Testis (tissue), 3 donors: Measurements from ENCODE around the gene C14orf93. TPM values are rescaled to one million over a fixed set of nuclear protein-coding genes. Genes with fewer than 3 reads are reported as not detected.

Experiments
- DNase-seq: peaks from one replicate; pipeline ENCODE4 v3.0.0-alpha.2; 2019
- H3K27ac ChIP-seq, 2 donors: fragments of 200-600 bp; sonication (generic); one replicate each; pipeline ENCODE4 v1.5.1; 2019
- H3K27me3 ChIP-seq: fragments of 200-600 bp; sonication (generic); one replicate; pipeline ENCODE4 v1.5.1; 2019
- H3K36me3 ChIP-seq: fragments of 200-600 bp; sonication (generic); one replicate; pipeline ENCODE4 v1.5.1; 2017; ENCODE audit warnings: low read depth; ENCODE audit errors: missing control alignments
- H3K4me1 ChIP-seq: fragments of 200-600 bp; sonication (generic); one replicate; pipeline ENCODE4 v1.5.1; 2019
- H3K4me3 ChIP-seq, 2 donors: fragments of 200-600 bp; sonication (generic); one replicate each; pipeline ENCODE4 v1.5.1; 2017 to 2019
- H3K9me3 ChIP-seq: fragments of 200-600 bp; sonication (generic); one replicate; pipeline ENCODE4 v1.5.1; 2017
- POLR2A ChIP-seq: fragments of 450-650 bp; IDR thresholded peaks from one replicate; pipeline ENCODE4 v1.6.1; 2017; ENCODE audit warnings: antibody characterized with exemption, mild to moderate bottlenecking, moderate library complexity
- WGBS, 2 donors: methylation state at CpG; one replicate each; pipeline ENCODE4 v1.1.5; 2018; 5-methylcytosine and 5-hydroxymethylcytosine counted together
- intact Hi-C: fragments of 100-400 bp; cut with DNase I; formaldehyde crosslinking; loops from one replicate; pipeline ENCODE4 v1.15.1; 2023; ENCODE audit warnings: low total_unique reads
- polyA plus RNA-seq: library from polyadenylated mRNA; stranded (reverse); fragments of 350-450 nt; fragmentation: Illumina TruSeq; extraction: RNeasy Lipid Tissue Mini Kit (QIAGEN cat#74804); gene quantifications from one replicate; pipeline ENCODE4 v1.2.3, GENCODE V29; 2014; ENCODE audit warnings: low read depth, low replicate concordance; ENCODE audit not compliant: insufficient read depth
- total RNA-seq, 2 donors: library from RNA; depleted of rRNA; stranded (reverse); fragments of >200 nt; gene quantifications; one replicate each; pipeline ENCODE4 v1.2.3, GENCODE V29; 2016
- TF ChIP-seq, protein P1 (sequence below), 3 experiments: fragments of 450-650 bp in 2 of 3; fragments of 200-600 bp in 1 of 3; sonication (generic) in 1 of 3; IDR thresholded peaks; one replicate each; pipeline ENCODE4 v1.5.1; 2016 to 2019; ENCODE audit warnings: antibody characterized with exemption in 3 of 3, mild to moderate bottlenecking in 2 of 3, moderate library complexity in 1 of 3

C14orf93 gene
- total and polyA plus RNA-seq, 3 donors from 2014 or later: 4.5 to 17.5 (median 12.5) TPM

DNA sequence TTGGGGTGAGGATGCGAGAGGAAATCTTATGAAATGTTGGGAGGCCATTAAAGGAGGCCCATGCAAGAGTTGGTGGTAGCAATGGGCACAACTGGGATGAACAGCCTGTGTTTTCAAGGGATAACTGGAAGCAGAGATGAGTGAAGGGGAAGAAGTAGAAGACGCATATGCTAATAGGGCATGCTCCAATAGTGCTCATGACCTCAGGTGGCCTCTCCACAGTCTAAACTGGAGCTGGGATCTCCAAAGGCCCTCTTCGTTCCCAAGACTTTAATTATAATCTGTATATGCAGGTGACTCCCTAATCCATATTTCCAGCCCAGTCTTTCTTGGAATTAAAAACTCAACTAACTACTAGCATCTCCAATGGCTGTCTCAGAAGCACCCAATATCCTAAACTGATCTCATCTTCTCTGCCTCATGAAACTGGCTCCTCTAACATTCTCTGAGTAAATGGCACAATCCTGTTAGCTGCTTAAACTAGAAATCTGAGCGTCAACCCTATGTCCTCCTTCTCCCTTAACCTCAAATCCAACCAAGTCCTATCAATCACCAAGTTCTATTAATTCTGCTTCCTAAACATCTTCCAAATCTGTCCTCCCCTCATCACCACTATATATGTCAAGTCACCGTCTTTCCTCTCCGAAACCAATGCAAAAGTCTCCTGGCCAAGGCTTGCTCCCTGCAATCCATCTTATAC lies 24.8 kb downstream of the C14orf93 start:
- Histone ChIP-seq H3K27me3 (no peaks in the 10 kb centered on the region), H3K4me1 (peaks cover 3% of the 10 kb centered on the region), H3K36me3 (no peaks in the 10 kb centered on the region), H3K27ac (no peak overlapping the region), H3K4me3 (no peak overlapping the region), H3K9me3 (no peaks in the 10 kb centered on the region)
- DNase-seq: no peak
- no peak for TF ChIP-seq POLR2A
- TF ChIP-seq, protein P1, sequence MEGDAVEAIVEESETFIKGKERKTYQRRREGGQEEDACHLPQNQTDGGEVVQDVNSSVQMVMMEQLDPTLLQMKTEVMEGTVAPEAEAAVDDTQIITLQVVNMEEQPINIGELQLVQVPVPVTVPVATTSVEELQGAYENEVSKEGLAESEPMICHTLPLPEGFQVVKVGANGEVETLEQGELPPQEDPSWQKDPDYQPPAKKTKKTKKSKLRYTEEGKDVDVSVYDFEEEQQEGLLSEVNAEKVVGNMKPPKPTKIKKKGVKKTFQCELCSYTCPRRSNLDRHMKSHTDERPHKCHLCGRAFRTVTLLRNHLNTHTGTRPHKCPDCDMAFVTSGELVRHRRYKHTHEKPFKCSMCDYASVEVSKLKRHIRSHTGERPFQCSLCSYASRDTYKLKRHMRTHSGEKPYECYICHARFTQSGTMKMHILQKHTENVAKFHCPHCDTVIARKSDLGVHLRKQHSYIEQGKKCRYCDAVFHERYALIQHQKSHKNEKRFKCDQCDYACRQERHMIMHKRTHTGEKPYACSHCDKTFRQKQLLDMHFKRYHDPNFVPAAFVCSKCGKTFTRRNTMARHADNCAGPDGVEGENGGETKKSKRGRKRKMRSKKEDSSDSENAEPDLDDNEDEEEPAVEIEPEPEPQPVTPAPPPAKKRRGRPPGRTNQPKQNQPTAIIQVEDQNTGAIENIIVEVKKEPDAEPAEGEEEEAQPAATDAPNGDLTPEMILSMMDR (IDR thresholded peaks at IDR 0.05): no peak
- intact Hi-C loops: loop anchor here (5.0 kb wide), 1 partner anchor 72 kb away; the partner anchor contains the start of gene CDH24
- 87 to 91% methylated on average over 6 of the region's 6 CpGs for WGBS, 2 donors

DNA sequence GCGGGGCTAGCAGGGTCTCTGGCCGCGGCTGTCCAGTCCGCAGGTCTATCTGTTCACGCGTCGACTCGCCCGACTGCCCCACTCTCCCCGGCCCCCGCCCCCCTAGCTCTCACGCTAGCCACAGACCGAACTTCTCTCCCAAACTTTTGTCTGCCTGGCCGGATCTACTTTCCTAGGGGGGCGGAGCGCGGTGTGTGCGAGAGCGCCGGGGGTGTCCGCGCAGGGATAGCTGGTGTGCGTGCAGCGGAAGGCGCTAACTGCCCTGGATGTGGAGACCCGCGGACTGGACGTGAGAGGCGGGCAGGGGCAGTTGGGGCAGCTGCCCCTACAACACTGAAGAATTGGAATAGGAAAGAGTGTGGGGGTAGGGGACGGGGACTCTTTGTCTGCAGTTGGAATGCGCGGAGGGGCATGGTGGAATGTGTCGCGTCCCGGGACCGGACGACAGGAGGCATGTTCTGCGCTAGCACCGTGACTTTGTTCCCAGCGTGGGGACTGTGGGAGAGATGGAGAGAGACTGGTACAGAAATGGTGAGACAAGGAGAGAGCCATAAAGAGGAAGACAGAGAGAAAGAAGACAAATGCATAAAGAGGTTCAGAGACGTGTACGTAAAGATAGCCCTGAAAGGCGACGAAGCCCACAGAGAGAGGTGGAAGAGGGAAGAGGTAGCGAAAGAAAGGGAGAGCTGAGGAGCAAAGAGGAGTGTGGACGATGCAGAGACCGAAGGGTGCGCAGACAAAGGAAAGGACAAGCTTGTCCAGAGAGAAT lies 27.3 kb downstream of the C14orf93 start, which contains the start of gene AJUBA:
TSS of gene AJUBA (minus strand) at position 75 of the 769 bp plus-strand sequence. CDS start 285 bp downstream, outside the sequence.
- H3K4me1 ChIP-seq: peaks cover 12% of the 10 kb centered on the region
- intact Hi-C loops: no loop called here
- WGBS, 2 donors: 0 to 1% methylated on average over 31 to 35 of the region's 48 CpGs

DNA sequence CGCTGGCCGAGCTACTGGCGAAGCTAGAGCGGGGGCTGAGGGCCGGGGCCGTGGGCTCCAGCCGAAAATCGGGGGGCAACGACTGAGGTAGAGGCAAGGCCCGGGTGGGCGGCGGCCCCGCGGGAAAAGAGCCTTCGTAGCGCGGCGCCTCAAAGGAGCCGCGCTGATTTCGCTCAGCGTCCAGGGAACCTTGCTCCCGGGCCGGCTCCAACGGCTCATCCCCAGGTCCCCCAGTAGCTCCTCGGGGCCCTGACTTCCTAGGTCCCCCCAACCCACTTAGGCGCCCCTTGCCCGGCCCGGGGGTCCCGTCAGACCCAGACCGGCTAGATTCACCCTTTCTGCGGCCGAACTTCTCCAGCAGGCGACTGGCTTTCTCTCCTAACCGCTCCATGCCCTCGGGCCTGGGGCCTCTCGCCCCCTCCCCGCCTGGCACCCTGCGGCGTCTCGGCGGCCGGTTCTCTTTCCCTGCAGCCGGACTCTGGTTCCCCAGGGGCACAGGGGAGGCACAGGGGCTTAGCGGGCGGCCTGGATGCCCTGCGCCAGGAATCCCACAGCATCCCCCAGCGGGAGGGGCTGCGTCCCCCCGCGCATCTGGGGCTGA lies 28.0 kb downstream of the C14orf93 start:
- Histone ChIP-seq H3K27me3 (no peaks in the 10 kb centered on the region), H3K4me1 (peaks cover 14% of the 10 kb centered on the region), H3K36me3 (no peaks in the 10 kb centered on the region), H3K9me3 (no peaks in the 10 kb centered on the region), H3K4me3 (peak overlapping the region; percentile 63 to 75), H3K27ac (peak overlapping the region; percentile 36 to 75)
- WGBS, 2 donors: 0% methylated on average over 41 of the region's 51 CpGs; no CpG with 5 or more reads in 1 of the 2 donors
- TF ChIP-seq, protein P1 (IDR thresholded peaks at IDR 0.05): no peak
- no peak for TF ChIP-seq POLR2A
- intact Hi-C loops: no loop called here
- no peak for DNase-seq

More for the DNA sequence above, 27.3 kb downstream of the C14orf93 start, which contains the start of gene AJUBA:
- TF ChIP-seq, protein P1 (IDR thresholded peaks at IDR 0.05): peak in 1 of 3 experiments; percentile 21
- no peak for TF ChIP-seq POLR2A
- peak within 1 kb of the TSS; percentile 36 to 75 for H3K27ac ChIP-seq
- H3K27me3 ChIP-seq: no peaks in the 10 kb centered on the region
- peak; percentile 93 for DNase-seq
- peak within 1 kb of the TSS; percentile 63 to 75 for H3K4me3 ChIP-seq
- H3K9me3 ChIP-seq: no peaks in the 10 kb centered on the region
- no peaks in the 10 kb centered on the region for H3K36me3 ChIP-seq

DNA sequence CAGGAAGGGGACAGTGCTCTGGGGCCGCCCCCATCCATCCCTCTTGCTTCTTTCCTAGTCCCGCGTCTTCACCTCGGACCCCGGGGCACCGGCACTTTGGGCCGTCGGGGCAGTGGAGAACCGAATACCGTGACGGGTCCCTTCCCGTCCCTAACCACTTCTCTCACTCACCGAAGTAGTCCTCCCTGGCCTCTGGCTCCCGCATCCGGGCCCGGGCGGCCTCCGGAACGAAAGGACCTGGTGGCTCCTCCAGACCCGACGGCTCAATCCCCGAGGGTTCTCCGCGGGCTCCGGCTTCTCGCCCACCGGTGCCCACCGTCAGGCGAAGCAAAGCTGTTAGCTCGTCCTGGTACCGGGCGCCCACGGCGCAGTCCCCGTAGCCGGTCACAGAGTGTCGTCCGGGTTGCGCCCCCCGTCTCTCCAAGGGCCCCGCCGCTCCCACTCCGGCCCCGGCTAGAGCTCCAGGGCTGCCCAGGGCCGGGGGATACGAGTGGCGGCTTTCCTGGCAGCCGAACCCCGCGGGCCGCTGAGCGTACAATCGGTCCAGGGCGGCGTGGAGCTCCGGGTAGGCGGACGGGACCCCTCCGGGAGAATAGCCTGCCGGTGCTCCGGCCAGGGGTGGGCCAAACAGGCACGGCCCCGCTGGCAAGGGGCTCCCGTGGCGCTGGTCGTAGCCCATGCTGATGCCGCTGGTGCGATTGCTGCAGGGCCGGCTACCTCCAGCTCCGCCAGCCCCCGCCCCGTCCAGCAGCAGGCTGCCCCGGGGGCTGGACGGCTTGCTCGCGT lies 28.7 kb downstream of the C14orf93 start:
- Histone ChIP-seq H3K27ac (peak overlapping the region; percentile 36 to 75), H3K4me1 (peaks cover 14% of the 10 kb centered on the region), H3K9me3 (no peaks in the 10 kb centered on the region), H3K36me3 (no peaks in the 10 kb centered on the region), H3K27me3 (no peaks in the 10 kb centered on the region), H3K4me3 (peak overlapping the region; percentile 63 to 75)
- WGBS, 2 donors: 2% methylated on average over 10 to 53 of the region's 76 CpGs
- TF ChIP-seq, protein P1 (IDR thresholded peaks at IDR 0.05): no peak
- no peak for TF ChIP-seq POLR2A
- intact Hi-C loops: no loop called here
- DNase-seq: no peak
